Panc1 (cell line): ENCODE data around the gene WDR17. TPM values are rescaled to one million over a fixed set of nuclear protein-coding genes. Genes with fewer than 3 reads are reported as not detected.

Source experiments
- ATAC-seq: fragments of 200-7000 bp; cut with Tn5 transposase; 2 replicates; pipeline ENCODE4 v1.9.1; 2020; ENCODE audit warnings: mild to moderate bottlenecking, moderate library complexity
- BruUV-seq: library from RNA; stranded (reverse); fragments of 400-500 nt; replicated peaks from 2 replicates; lab custom pipeline; 2021; lab: Mats Ljungman, UMichigan
- CTCF ChIA-PET: fragments of 300-600 bp; sonication (Branson Sonifier 250); formaldehyde crosslinking; loops from one replicate; lab custom pipeline; 2022; ENCODE audit warnings: antibody characterized with exemption; lab: Charles Lee
- POLR2A ChIA-PET: fragments of 300-600 bp; sonication (Branson Sonifier 250); formaldehyde crosslinking; loops from one replicate; lab custom pipeline; 2022; ENCODE audit warnings: antibody characterized with exemption; lab: Charles Lee
- DNase-seq: peaks from one replicate; pipeline ENCODE4 v3.0.0-alpha.2; 2010; ENCODE audit warnings: low read depth, low spot score
- H3K27ac ChIP-seq: 2 replicates; pipeline ENCODE4 v1.5.1; 2011; ENCODE audit warnings: mild to moderate bottlenecking, low read length, inconsistent platforms
- H3K27me3 ChIP-seq: fragments of 200-500 bp; sonication (Bioruptor generic); 2 replicates; pipeline ENCODE4 v1.6.0; 2014; ENCODE audit warnings: low read length, inconsistent platforms; ENCODE audit not compliant: control insufficient read depth, insufficient read depth
- H3K36me3 ChIP-seq: fragments of 200-500 bp; sonication (Bioruptor generic); 2 replicates; pipeline ENCODE4 v1.5.1; 2014; ENCODE audit warnings: inconsistent platforms, mild to moderate bottlenecking, low read length, moderate library complexity; ENCODE audit not compliant: control insufficient read depth, insufficient read depth
- H3K4me1 ChIP-seq: 2 replicates; pipeline ENCODE4 v1.5.1; 2011; ENCODE audit warnings: inconsistent platforms, mild to moderate bottlenecking, low read length, moderate library complexity; ENCODE audit not compliant: control insufficient read depth, insufficient read depth
- H3K4me3 ChIP-seq, 2 experiments: 2 replicates each; pipeline ENCODE4 v1.5.1; 2011 to 2012; ENCODE audit warnings: low read depth in 2 of 2, low read length in 2 of 2, mild to moderate bottlenecking in 2 of 2, inconsistent platforms in 1 of 2, moderate library complexity in 1 of 2
- H3K9me3 ChIP-seq: fragments of 200-500 bp; sonication (Bioruptor generic); 2 replicates; pipeline ENCODE4 v1.5.1; 2014; ENCODE audit warnings: low read depth, mild to moderate bottlenecking, inconsistent platforms, low read length, moderate library complexity; ENCODE audit not compliant: control insufficient read depth, insufficient read depth
- POLR2AphosphoS5 ChIP-seq: IDR thresholded peaks from 2 replicates; pipeline ENCODE4 v1.6.1; 2012; ENCODE audit warnings: mild to moderate bottlenecking, low read depth, low read length, moderate library complexity
- REST ChIP-seq, 2 experiments: IDR thresholded peaks; 2 replicates each; pipeline ENCODE4 v1.6.1; 2011 to 2012; ENCODE audit warnings: low read depth in 2 of 2, control low read depth in 1 of 2, low read length in 1 of 2, mild to moderate bottlenecking in 1 of 2, moderate library complexity in 1 of 2; ENCODE audit not compliant: insufficient read depth in 1 of 2
- SIN3A ChIP-seq: IDR thresholded peaks from 2 replicates; pipeline ENCODE4 v1.6.1; 2012; ENCODE audit warnings: low read depth, mild to moderate bottlenecking, low read length, moderate library complexity, borderline replicate concordance; ENCODE audit not compliant: insufficient read depth
- TCF7L2 ChIP-seq: IDR thresholded peaks from 2 replicates; pipeline ENCODE4 v1.6.1; 2011; ENCODE audit warnings: mild to moderate bottlenecking, low read depth, low read length, inconsistent platforms
- in situ Hi-C: cut with HindIII; loops from 2 replicates; pipeline ENCODE4 v1.10.0; 2016; ENCODE audit warnings: low sequenced_read_pairs, low pct_unique_long_range_greater_than_20kb
- intact Hi-C: fragments of 100-400 bp; cut with micrococcal nuclease; formaldehyde crosslinking; loops from one replicate; pipeline ENCODE4 v1.10.0; 2022; ENCODE audit not compliant: unreplicated experiment
- total RNA-seq: library from RNA; stranded (reverse); gene quantifications from one replicate; pipeline ENCODE4 v1.2.1, GENCODE V29; 2021; ENCODE audit not compliant: unreplicated experiment
- TF ChIP-seq, protein P1 (sequence below): fragments of 450-650 bp; IDR thresholded peaks from 2 replicates; pipeline ENCODE4 v1.5.1; 2017; ENCODE audit warnings: mild to moderate bottlenecking

WDR17 gene
- total RNA-seq, 1 experiment from 2014 or later = 4.2 TPM

- H3K27me3 ChIP-seq = no peaks in the 10 kb centered on the region
- intact Hi-C loops = no loop called here
- no TSS peak for BruUV-seq
- H3K27ac ChIP-seq = no peak overlapping the region
- CTCF ChIA-PET = no interaction called here
- H3K36me3 ChIP-seq = no peaks in the 10 kb centered on the region
- no peaks in the 10 kb centered on the region for H3K4me1 ChIP-seq
- ATAC-seq = no peak
- in situ Hi-C loops = no loop called here
- POLR2A ChIA-PET = no interaction called here
- no peak for DNase-seq
- no peak overlapping the region for H3K4me3 ChIP-seq
- TF ChIP-seq POLR2AphosphoS5 (no peak), REST (IDR thresholded peaks at IDR 0.05; ENCODE audit: insufficient read depth in 1 of 2, low read depth in 2 of 2, low read length in 1 of 2) (no peak), SIN3A (no peak), TCF7L2 (no peak)
- TF ChIP-seq, protein P1, sequence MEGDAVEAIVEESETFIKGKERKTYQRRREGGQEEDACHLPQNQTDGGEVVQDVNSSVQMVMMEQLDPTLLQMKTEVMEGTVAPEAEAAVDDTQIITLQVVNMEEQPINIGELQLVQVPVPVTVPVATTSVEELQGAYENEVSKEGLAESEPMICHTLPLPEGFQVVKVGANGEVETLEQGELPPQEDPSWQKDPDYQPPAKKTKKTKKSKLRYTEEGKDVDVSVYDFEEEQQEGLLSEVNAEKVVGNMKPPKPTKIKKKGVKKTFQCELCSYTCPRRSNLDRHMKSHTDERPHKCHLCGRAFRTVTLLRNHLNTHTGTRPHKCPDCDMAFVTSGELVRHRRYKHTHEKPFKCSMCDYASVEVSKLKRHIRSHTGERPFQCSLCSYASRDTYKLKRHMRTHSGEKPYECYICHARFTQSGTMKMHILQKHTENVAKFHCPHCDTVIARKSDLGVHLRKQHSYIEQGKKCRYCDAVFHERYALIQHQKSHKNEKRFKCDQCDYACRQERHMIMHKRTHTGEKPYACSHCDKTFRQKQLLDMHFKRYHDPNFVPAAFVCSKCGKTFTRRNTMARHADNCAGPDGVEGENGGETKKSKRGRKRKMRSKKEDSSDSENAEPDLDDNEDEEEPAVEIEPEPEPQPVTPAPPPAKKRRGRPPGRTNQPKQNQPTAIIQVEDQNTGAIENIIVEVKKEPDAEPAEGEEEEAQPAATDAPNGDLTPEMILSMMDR = no peak
- H3K9me3 ChIP-seq = no peaks in the 10 kb centered on the region
Measured at GRCh38 chr4:176153124-176153523, 87.5 kb downstream of the WDR17 start.

DNA sequence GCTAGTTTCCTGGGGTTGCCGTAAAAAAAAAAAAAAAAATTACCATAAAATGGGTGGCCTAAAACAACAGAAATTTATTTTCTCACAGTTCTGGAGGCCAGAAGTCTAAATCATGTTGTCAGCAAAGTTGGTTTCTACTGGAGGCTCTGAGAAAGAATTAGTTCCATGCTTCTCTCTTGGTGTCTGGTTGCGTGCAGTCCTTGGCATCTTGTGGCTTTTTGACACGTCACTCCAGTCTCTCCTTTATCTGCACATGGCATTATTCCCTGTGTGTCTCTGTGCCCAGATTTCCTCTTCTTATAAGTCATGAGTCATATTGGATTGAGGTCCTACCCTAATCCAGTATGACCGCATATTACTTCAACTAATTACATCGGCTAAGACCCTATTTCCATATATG lies 91.0 kb downstream of the WDR17 start:
- no peaks in the 10 kb centered on the region for H3K27me3 ChIP-seq
- H3K4me3 ChIP-seq = no peak overlapping the region
- H3K9me3 ChIP-seq = no peaks in the 10 kb centered on the region
- DNase-seq (no peak), ATAC-seq (no peak)
- no peak overlapping the region for H3K27ac ChIP-seq
- no TSS peak for BruUV-seq
- H3K36me3 ChIP-seq = no peaks in the 10 kb centered on the region
- POLR2A ChIA-PET = no interaction called here
- CTCF ChIA-PET = no interaction called here
- in situ Hi-C loops = no loop called here
- intact Hi-C loops = no loop called here
- no peaks in the 10 kb centered on the region for H3K4me1 ChIP-seq
- TF ChIP-seq, protein P1 = no peak
- TF ChIP-seq POLR2AphosphoS5 = no peak
- TF ChIP-seq SIN3A = no peak
- no peak for TF ChIP-seq REST (IDR thresholded peaks at IDR 0.05; ENCODE audit: insufficient read depth in 1 of 2, low read depth in 2 of 2, low read length in 1 of 2)
- TF ChIP-seq TCF7L2 = no peak
